H9 (cell line): ENCODE measurements around the gene CD68. TPM values are rescaled to one million over a fixed set of nuclear protein-coding genes. Genes with fewer than 3 reads are reported as not detected.

ENCODE experiments used
- DNase-seq: peaks from one replicate; pipeline ENCODE4 v3.0.0-alpha.2; 2017
- H2AFZ ChIP-seq: one replicate; pipeline ENCODE4 v1.6.1; 2013; ENCODE audit warnings: mild to moderate bottlenecking, low read length, control low read depth, moderate library complexity
- H2AK5ac ChIP-seq: 2 replicates; pipeline ENCODE4 v1.6.1; 2013; ENCODE audit warnings: low read length, control low read depth, mixed read lengths; ENCODE audit not compliant: insufficient read length
- H2BK120ac ChIP-seq: one replicate; pipeline ENCODE4 v1.6.1; 2013; ENCODE audit warnings: low read depth, mild to moderate bottlenecking, low read length, control low read depth, inconsistent platforms; ENCODE audit not compliant: poor library complexity, severe bottlenecking
- H2BK12ac ChIP-seq: 2 replicates; pipeline ENCODE4 v1.6.1; 2013; ENCODE audit warnings: low read length, control low read depth, mixed read lengths, low read depth; ENCODE audit not compliant: insufficient read length
- H2BK15ac ChIP-seq: 2 replicates; pipeline ENCODE4 v1.6.1; 2013; ENCODE audit warnings: low read depth, low read length, control low read depth
- H2BK20ac ChIP-seq: one replicate; pipeline ENCODE4 v1.6.1; 2013; ENCODE audit warnings: low read depth, mild to moderate bottlenecking, low read length, control low read depth, inconsistent platforms; ENCODE audit not compliant: poor library complexity, severe bottlenecking
- H2BK5ac ChIP-seq: 2 replicates; pipeline ENCODE4 v1.6.1; 2013; ENCODE audit warnings: low read length, control low read depth, mixed read lengths; ENCODE audit not compliant: insufficient read length
- H3K14ac ChIP-seq: 2 replicates; pipeline ENCODE4 v1.6.1; 2013; ENCODE audit warnings: low read length, control low read depth; ENCODE audit not compliant: insufficient read depth
- H3K18ac ChIP-seq: 2 replicates; pipeline ENCODE4 v1.6.1; 2013; ENCODE audit warnings: low read depth, mild to moderate bottlenecking, mixed read lengths, low read length, control low read depth; ENCODE audit not compliant: insufficient read length
- H3K23ac ChIP-seq: 2 replicates; pipeline ENCODE4 v1.6.1; 2013; ENCODE audit warnings: low read length, control low read depth, mixed read lengths, low read depth; ENCODE audit not compliant: insufficient read length
- H3K23me2 ChIP-seq: 2 replicates; pipeline ENCODE4 v1.6.1; 2013; ENCODE audit warnings: low read depth, mild to moderate bottlenecking, mixed read lengths, low read length, control low read depth; ENCODE audit not compliant: insufficient read length, poor library complexity, severe bottlenecking
- H3K27ac ChIP-seq: 2 replicates; pipeline ENCODE4 v1.5.1; 2013; ENCODE audit warnings: low read length, control low read depth, mixed read lengths, low read depth; ENCODE audit not compliant: insufficient read length
- H3K27me3 ChIP-seq: 2 replicates; pipeline ENCODE4 v1.6.1; 2013; ENCODE audit warnings: low read length, control low read depth, inconsistent platforms; ENCODE audit not compliant: insufficient read depth
- H3K4ac ChIP-seq: 2 replicates; pipeline ENCODE4 v1.6.1; 2013; ENCODE audit warnings: low read depth, mild to moderate bottlenecking, control low read depth, inconsistent platforms, low read length, moderate library complexity
- H3K4me1 ChIP-seq: 2 replicates; pipeline ENCODE4 v1.6.1; 2013; ENCODE audit warnings: low read length, control low read depth, inconsistent platforms; ENCODE audit not compliant: insufficient read depth
- H3K4me2 ChIP-seq: 2 replicates; pipeline ENCODE4 v1.6.1; 2013; ENCODE audit warnings: low read length, control low read depth, mixed read lengths; ENCODE audit not compliant: insufficient read length, insufficient read depth
- H3K56ac ChIP-seq: 2 replicates; pipeline ENCODE4 v1.6.1; 2013; ENCODE audit warnings: low read depth, mild to moderate bottlenecking, mixed read lengths, low read length, control low read depth; ENCODE audit not compliant: insufficient read length
- H3K79me1 ChIP-seq: 2 replicates; pipeline ENCODE4 v1.6.1; 2013; ENCODE audit warnings: low read depth, mild to moderate bottlenecking, moderate library complexity, low read length, control low read depth, inconsistent platforms; ENCODE audit not compliant: insufficient read depth, poor library complexity, severe bottlenecking
- H3K79me2 ChIP-seq: 2 replicates; pipeline ENCODE4 v1.6.1; 2013; ENCODE audit warnings: low read length, control low read depth, inconsistent platforms; ENCODE audit not compliant: insufficient read depth
- H3K9ac ChIP-seq: 2 replicates; pipeline ENCODE4 v1.6.1; 2013; ENCODE audit warnings: low read length, control low read depth, mixed read lengths; ENCODE audit not compliant: insufficient read length; ENCODE audit errors: extremely low read depth
- H3K9me3 ChIP-seq: one replicate; pipeline ENCODE4 v1.6.1; 2013; ENCODE audit warnings: low read depth, low read length, inconsistent platforms; ENCODE audit not compliant: control insufficient read depth
- H3T11ph ChIP-seq: one replicate; pipeline ENCODE4 v1.6.1; 2013; ENCODE audit warnings: mild to moderate bottlenecking, low read length, control low read depth, inconsistent platforms
- H4K20me1 ChIP-seq: one replicate; pipeline ENCODE4 v1.6.1; 2013; ENCODE audit not compliant: control insufficient read depth, insufficient read length, insufficient read depth
- H4K5ac ChIP-seq: 2 replicates; pipeline ENCODE4 v1.6.1; 2013; ENCODE audit warnings: low read depth, mild to moderate bottlenecking, mixed read lengths, low read length, control low read depth; ENCODE audit not compliant: insufficient read length
- H4K8ac ChIP-seq: replicated peaks from 2 replicates; pipeline ENCODE4 v1.6.1; 2013; ENCODE audit warnings: low read length, control low read depth, mixed read lengths, low read depth; ENCODE audit not compliant: insufficient read length
- H4K91ac ChIP-seq: 2 replicates; pipeline ENCODE4 v1.6.1; 2013; ENCODE audit warnings: low read depth, mild to moderate bottlenecking, moderate library complexity, mixed read lengths, low read length, control low read depth; ENCODE audit not compliant: insufficient read length
- H3K27ac Mint-ChIP-seq, 3 experiments: 2 replicates in 2 of 3; 3 replicates in 1 of 3; pipeline ENCODE4 v1.8.0; 2020 to 2021; ENCODE audit warnings: mixed read lengths in 3 of 3, mild to moderate bottlenecking in 1 of 3, moderate library complexity in 1 of 3
- H3K27me3 Mint-ChIP-seq: 2 replicates; pipeline ENCODE4 v1.8.0; 2021; ENCODE audit warnings: low read depth, mild to moderate bottlenecking, moderate library complexity, mixed read lengths
- H3K36me3 Mint-ChIP-seq, 3 experiments: 2 replicates in 2 of 3; 3 replicates in 1 of 3; pipeline ENCODE4 v1.8.0; 2020 to 2021; ENCODE audit warnings: low read depth in 3 of 3, mixed read lengths in 3 of 3; ENCODE audit not compliant: insufficient read depth in 1 of 3
- H3K4me1 Mint-ChIP-seq, 2 experiments: 2 replicates each; pipeline ENCODE4 v1.8.0; 2020; ENCODE audit warnings: mixed read lengths in 2 of 2
- H3K4me3 Mint-ChIP-seq, 2 experiments: 2 replicates in 1 of 2; 3 replicates in 1 of 2; pipeline ENCODE4 v1.8.0; 2020 to 2021; ENCODE audit warnings: mild to moderate bottlenecking in 2 of 2, mixed read lengths in 2 of 2, moderate library complexity in 1 of 2
- H3K9me3 Mint-ChIP-seq, 2 experiments: 2 replicates in 1 of 2; 3 replicates in 1 of 2; pipeline ENCODE4 v1.8.0; 2020; ENCODE audit warnings: mild to moderate bottlenecking in 2 of 2, mixed read lengths in 2 of 2, moderate library complexity in 1 of 2
- WGBS: extraction: QIAGEN DNeasy Blood & Tissue Kit; methylation state at CpG from one replicate; pipeline ENCODE4 v1.1.7; 2013; ENCODE audit warnings: missing lambda C conversion rate, low lambda C conversion rate, mixed read lengths; ENCODE audit not compliant: insufficient read length; ENCODE audit errors: extremely low coverage; 5-methylcytosine and 5-hydroxymethylcytosine counted together
- total RNA-seq: library from RNA; stranded (reverse); gene quantifications from 2 replicates; pipeline ENCODE4 v1.2.1, GENCODE V29; 2021
- TF ChIP-seq, protein P1 (sequence below): fragments of 200-600 bp; sonication (generic); conservative IDR thresholded peaks from 3 replicates; pipeline ENCODE4 v1.8.0; 2021; ENCODE audit warnings: antibody characterized with exemption, mild to moderate bottlenecking

The CD68 gene
- total RNA-seq, 1 experiment from 2014 or later: 0.42 TPM

DNA sequence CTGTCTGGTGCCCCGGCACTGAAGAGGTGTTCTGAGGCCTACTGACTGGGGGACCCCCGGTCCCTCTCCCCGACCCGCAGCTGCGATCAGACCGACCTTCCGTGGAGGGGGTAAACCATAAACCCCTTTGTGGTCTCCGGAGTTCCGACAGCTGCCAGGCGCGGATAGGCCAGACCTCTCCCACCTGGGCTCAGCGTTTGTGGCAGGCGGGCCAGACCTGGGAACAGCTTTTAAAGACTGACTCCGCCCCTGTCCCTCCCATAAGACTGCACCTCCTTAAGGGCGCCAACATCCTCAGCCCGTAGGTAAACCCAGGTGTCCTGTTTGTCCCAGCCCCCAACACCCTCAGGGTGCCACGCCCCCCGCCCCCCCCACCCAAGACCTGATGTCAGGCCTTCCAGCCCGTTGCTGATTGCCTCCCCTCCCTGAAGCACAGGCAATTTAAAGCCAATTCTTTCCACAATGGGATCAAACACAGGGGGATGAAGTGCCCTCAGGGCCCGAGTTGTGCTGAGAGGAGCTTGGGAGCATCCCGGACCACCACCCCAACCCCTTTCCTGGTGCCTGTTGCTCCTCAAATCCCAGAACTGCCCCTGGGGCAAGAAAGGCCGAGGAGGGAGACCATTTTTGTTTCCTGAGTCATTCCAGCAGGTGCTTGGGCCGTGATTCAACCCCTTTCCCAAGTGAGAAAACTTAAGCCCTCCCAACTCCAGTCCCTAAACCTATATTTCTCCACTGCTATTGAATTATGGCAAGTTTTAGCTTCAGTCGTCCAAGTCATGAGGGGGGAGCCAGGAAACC lies 10.7 kb downstream of the CD68 start, which contains the start of gene SOX15:
SOX15 (minus strand) TSS at position 204 of the 801 bp plus-strand sequence. CDS start 418 bp downstream, outside the sequence.
- no peak within 1 kb of the TSS for H2BK5ac ChIP-seq
- H4K20me1 ChIP-seq: no peaks in the 10 kb centered on the region
- peak within 1 kb of the TSS; percentile 51 for H3K18ac ChIP-seq
- no peaks in the 10 kb centered on the region for H3K79me2 ChIP-seq
- H2BK20ac ChIP-seq: no peak within 1 kb of the TSS
- no peak within 1 kb of the TSS for H4K91ac ChIP-seq
- H3K4ac ChIP-seq: no peak within 1 kb of the TSS; the same call in 1 of the 2 replicates
- H3K56ac ChIP-seq: peak within 1 kb of the TSS; percentile 20
- H3K79me1 ChIP-seq: no peaks in the 10 kb centered on the region
- no peak within 1 kb of the TSS for H3K23ac ChIP-seq
- no CpG with 5 or more reads among the region's 24 CpGs for WGBS
- H3K14ac ChIP-seq: peak within 1 kb of the TSS; percentile 89
- H4K8ac ChIP-seq: no peak within 1 kb of the TSS
- TF ChIP-seq, protein P1, sequence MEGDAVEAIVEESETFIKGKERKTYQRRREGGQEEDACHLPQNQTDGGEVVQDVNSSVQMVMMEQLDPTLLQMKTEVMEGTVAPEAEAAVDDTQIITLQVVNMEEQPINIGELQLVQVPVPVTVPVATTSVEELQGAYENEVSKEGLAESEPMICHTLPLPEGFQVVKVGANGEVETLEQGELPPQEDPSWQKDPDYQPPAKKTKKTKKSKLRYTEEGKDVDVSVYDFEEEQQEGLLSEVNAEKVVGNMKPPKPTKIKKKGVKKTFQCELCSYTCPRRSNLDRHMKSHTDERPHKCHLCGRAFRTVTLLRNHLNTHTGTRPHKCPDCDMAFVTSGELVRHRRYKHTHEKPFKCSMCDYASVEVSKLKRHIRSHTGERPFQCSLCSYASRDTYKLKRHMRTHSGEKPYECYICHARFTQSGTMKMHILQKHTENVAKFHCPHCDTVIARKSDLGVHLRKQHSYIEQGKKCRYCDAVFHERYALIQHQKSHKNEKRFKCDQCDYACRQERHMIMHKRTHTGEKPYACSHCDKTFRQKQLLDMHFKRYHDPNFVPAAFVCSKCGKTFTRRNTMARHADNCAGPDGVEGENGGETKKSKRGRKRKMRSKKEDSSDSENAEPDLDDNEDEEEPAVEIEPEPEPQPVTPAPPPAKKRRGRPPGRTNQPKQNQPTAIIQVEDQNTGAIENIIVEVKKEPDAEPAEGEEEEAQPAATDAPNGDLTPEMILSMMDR: no peak
- no peaks in the 10 kb centered on the region; the same call in 1 of the 2 replicates for H3K4me1 ChIP-seq
- H3K9ac ChIP-seq: peak within 1 kb of the TSS; percentile 70
- H2AFZ ChIP-seq: no peak within 1 kb of the TSS
- H4K5ac ChIP-seq: no peak within 1 kb of the TSS
- peak within 1 kb of the TSS; percentile 87 for H2BK15ac ChIP-seq
- no peak within 1 kb of the TSS for H2BK12ac ChIP-seq
- no peaks in the 10 kb centered on the region for H3K9me3 Mint-ChIP-seq
- peak within 1 kb of the TSS; percentile 5 to 48; a peak in 4 of 5 replicates for H3K4me3 Mint-ChIP-seq
- H2BK120ac ChIP-seq: peak within 1 kb of the TSS; percentile 8
- H3K9me3 ChIP-seq: no peaks in the 10 kb centered on the region
- peak within 1 kb of the TSS; percentile 74 to 98 (median 85); a peak in 6 of 7 replicates for H3K27ac Mint-ChIP-seq
- no peak within 1 kb of the TSS for H2AK5ac ChIP-seq
- peaks cover 28 to 65% (median 56%) of the 10 kb centered on the region in 3 experiments for H3K36me3 Mint-ChIP-seq
- peak within 1 kb of the TSS; percentile 91 for H3K4me2 ChIP-seq
- no peak within 1 kb of the TSS for H3K27ac ChIP-seq
- H3K27me3 Mint-ChIP-seq: no peaks in the 10 kb centered on the region
- no peak within 1 kb of the TSS for H3T11ph ChIP-seq
- peaks cover 21 to 51% of the 10 kb centered on the region in 2 experiments for H3K4me1 Mint-ChIP-seq
- DNase-seq: peak; percentile 92
- H3K23me2 ChIP-seq: peaks cover 10% of the 10 kb centered on the region
- no peaks in the 10 kb centered on the region for H3K27me3 ChIP-seq
